GM23248 (cell line): Measurements from ENCODE around the gene GDE1.

Experiments
- EZH2 ChIP-seq: fragments of 200-600 bp; sonication (generic); IDR thresholded peaks from 2 replicates; pipeline ENCODE4 v1.6.1; 2018; ENCODE audit warnings: antibody characterized with exemption, mild to moderate bottlenecking; ENCODE audit not compliant: insufficient read depth, poor library complexity, severe bottlenecking
- EZH2phosphoT487 ChIP-seq: fragments of 200-600 bp; sonication (generic); IDR thresholded peaks from 2 replicates; pipeline ENCODE4 v1.6.1; 2018; ENCODE audit warnings: antibody characterized with exemption, moderate library complexity, mild to moderate bottlenecking, low read depth; ENCODE audit not compliant: insufficient read depth

DNA sequence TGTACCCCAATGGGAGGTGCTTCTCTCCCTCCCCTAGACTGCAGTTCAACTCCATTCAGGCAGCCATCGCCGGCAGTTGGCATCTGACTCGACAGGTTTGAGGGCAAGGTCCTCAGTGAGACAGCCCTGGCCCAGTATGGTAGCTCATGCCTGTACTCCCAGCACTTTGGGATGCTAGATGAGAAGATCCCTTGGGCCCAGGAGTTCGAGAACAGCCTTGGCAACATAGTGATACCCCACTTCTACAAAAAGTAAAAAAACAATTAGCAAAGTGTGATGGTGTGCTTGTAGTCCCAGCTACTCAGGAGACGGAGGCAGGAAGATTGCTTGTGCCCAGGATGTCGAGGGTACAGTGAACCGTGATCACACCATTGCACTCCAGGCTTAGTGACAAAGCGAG is 45.7 kb upstream of the GDE1 start:
- TF ChIP-seq EZH2 = no peak
- TF ChIP-seq EZH2phosphoT487 = no peak
